HEK293 (cell line): ENCODE results near the gene DDAH1.

Experiments used
- CTCF ChIA-PET: fragments of 350-600 bp; formaldehyde crosslinking; extraction: SDS; loops from one replicate; lab custom pipeline; 2021; ENCODE audit warnings: antibody characterized with exemption; lab: Yijun Ruan, JAX
- POLR2A ChIA-PET: fragments of 300-600 bp; formaldehyde crosslinking; extraction: SDS; loops from one replicate; lab custom pipeline; 2020; ENCODE audit warnings: antibody characterized with exemption, inconsistent platforms; lab: Yijun Ruan, JAX
- H3K27ac ChIP-seq: fragments of 200-500 bp; sonication (Bioruptor generic); 2 replicates; pipeline ENCODE4 v1.5.1; 2014; ENCODE audit warnings: low read depth, low read length, control low read depth, inconsistent platforms; ENCODE audit errors: extremely low read depth
- H3K36me3 ChIP-seq, 2 experiments: fragments of 200-500 bp in 1 of 2; sonication (Bioruptor generic) in 1 of 2; 1 replicate in 1 of 2; 2 replicates in 1 of 2; pipeline ENCODE4 v1.5.1; 2014 to 2017; ENCODE audit warnings: inconsistent platforms in 2 of 2, low read length in 2 of 2; ENCODE audit not compliant: control insufficient read depth in 2 of 2, insufficient read depth in 1 of 2
- H3K4me1 ChIP-seq: fragments of 200-500 bp; sonication (Bioruptor generic); 2 replicates; pipeline ENCODE4 v1.5.1; 2014; ENCODE audit warnings: mild to moderate bottlenecking, low read length, inconsistent platforms; ENCODE audit not compliant: control insufficient read depth, insufficient read depth
- H3K4me3 ChIP-seq: 2 replicates; pipeline ENCODE4 v1.5.1; 2011; ENCODE audit warnings: low read depth, mild to moderate bottlenecking, control low read depth, low read length, moderate library complexity
- H3K9me3 ChIP-seq: fragments of 200-500 bp; sonication (Bioruptor generic); 2 replicates; pipeline ENCODE4 v1.5.1; 2014; ENCODE audit warnings: low read depth, low read length, inconsistent platforms; ENCODE audit not compliant: control insufficient read depth, insufficient read depth
- BCL11A ChIP-seq: fragments of 450-650 bp; formaldehyde crosslinking; IDR thresholded peaks from 2 replicates; pipeline ENCODE4 v1.5.1; 2016; ENCODE audit warnings: low read depth, missing biosample characterization, missing genetic modification characterization
- GLI4 ChIP-seq: fragments of 450-650 bp; formaldehyde crosslinking; IDR thresholded peaks from 2 replicates; pipeline ENCODE4 v1.5.1; 2016; ENCODE audit warnings: missing biosample characterization, missing genetic modification characterization
- OVOL3 ChIP-seq: fragments of 450-650 bp; formaldehyde crosslinking; IDR thresholded peaks from 2 replicates; pipeline ENCODE4 v1.5.1; 2016; ENCODE audit warnings: missing biosample characterization, missing genetic modification characterization
- SALL2 ChIP-seq: fragments of 450-650 bp; formaldehyde crosslinking; IDR thresholded peaks from 2 replicates; pipeline ENCODE4 v1.5.0; 2017; ENCODE audit warnings: missing biosample characterization, mild to moderate bottlenecking, missing genetic modification characterization, borderline replicate concordance
- SP3 ChIP-seq: fragments of 450-650 bp; formaldehyde crosslinking; IDR thresholded peaks from 2 replicates; pipeline ENCODE4 v1.5.1; 2016; ENCODE audit warnings: missing biosample characterization, missing genetic modification characterization
- TRIM28 ChIP-seq: IDR thresholded peaks from 2 replicates; pipeline ENCODE4 v1.6.1; 2011; ENCODE audit warnings: low read length, control low read depth, borderline replicate concordance
- ZNF184 ChIP-seq: fragments of 450-650 bp; IDR thresholded peaks from 2 replicates; pipeline ENCODE4 v1.5.1; 2018; ENCODE audit warnings: missing biosample characterization, mild to moderate bottlenecking, missing genetic modification characterization
- ZNF211 ChIP-seq: fragments of 450-650 bp; formaldehyde crosslinking; IDR thresholded peaks from 2 replicates; pipeline ENCODE4 v1.5.1; 2016; ENCODE audit warnings: low read depth, missing biosample characterization, missing genetic modification characterization
- ZNF335 ChIP-seq: fragments of 450-650 bp; formaldehyde crosslinking; conservative IDR thresholded peaks from 2 replicates; pipeline ENCODE4 v1.5.1; 2016; ENCODE audit warnings: missing biosample characterization, missing genetic modification characterization
- ZNF473 ChIP-seq: fragments of 450-650 bp; formaldehyde crosslinking; IDR thresholded peaks from 2 replicates; pipeline ENCODE4 v1.5.1; 2017; ENCODE audit warnings: missing biosample characterization, missing genetic modification characterization
- ZNF514 ChIP-seq: fragments of 450-650 bp; formaldehyde crosslinking; IDR thresholded peaks from 2 replicates; pipeline ENCODE4 v1.5.1; 2016; ENCODE audit warnings: missing biosample characterization, missing genetic modification characterization
- ZNF596 ChIP-seq: fragments of 450-650 bp; IDR thresholded peaks from 2 replicates; pipeline ENCODE4 v1.5.0; 2018; ENCODE audit warnings: missing biosample characterization, mild to moderate bottlenecking, missing genetic modification characterization, moderate library complexity
- ZNF623 ChIP-seq: fragments of 450-650 bp; formaldehyde crosslinking; IDR thresholded peaks from 2 replicates; pipeline ENCODE4 v1.5.1; 2016; ENCODE audit warnings: missing biosample characterization, missing genetic modification characterization
- ZNF658 ChIP-seq: fragments of 450-650 bp; formaldehyde crosslinking; IDR thresholded peaks from 2 replicates; pipeline ENCODE4; 2016; ENCODE audit warnings: missing biosample characterization, missing genetic modification characterization
- ZNF660 ChIP-seq: fragments of 450-650 bp; IDR thresholded peaks from 2 replicates; pipeline ENCODE4 v1.5.1; 2018; ENCODE audit warnings: missing biosample characterization, mild to moderate bottlenecking, missing genetic modification characterization
- ZNF677 ChIP-seq: fragments of 450-650 bp; IDR thresholded peaks from 2 replicates; pipeline ENCODE4 v1.5.0; 2018; ENCODE audit warnings: missing biosample characterization, mild to moderate bottlenecking, missing genetic modification characterization, moderate library complexity
- ZNF747 ChIP-seq: fragments of 450-650 bp; formaldehyde crosslinking; IDR thresholded peaks from 2 replicates; pipeline ENCODE4 v1.5.1; 2016; ENCODE audit warnings: missing biosample characterization, missing genetic modification characterization
- TF ChIP-seq, protein P1 (sequence below): fragments of 450-650 bp; formaldehyde crosslinking; IDR thresholded peaks from 2 replicates; pipeline ENCODE4 v1.5.1; 2016; ENCODE audit warnings: missing biosample characterization, missing genetic modification characterization, borderline replicate concordance
- TF ChIP-seq, protein P2 (sequence below): fragments of 450-650 bp; IDR thresholded peaks from 2 replicates; pipeline ENCODE4 v1.5.1; 2018; ENCODE audit warnings: missing biosample characterization, mild to moderate bottlenecking, missing genetic modification characterization

DDAH1 gene

DNA sequence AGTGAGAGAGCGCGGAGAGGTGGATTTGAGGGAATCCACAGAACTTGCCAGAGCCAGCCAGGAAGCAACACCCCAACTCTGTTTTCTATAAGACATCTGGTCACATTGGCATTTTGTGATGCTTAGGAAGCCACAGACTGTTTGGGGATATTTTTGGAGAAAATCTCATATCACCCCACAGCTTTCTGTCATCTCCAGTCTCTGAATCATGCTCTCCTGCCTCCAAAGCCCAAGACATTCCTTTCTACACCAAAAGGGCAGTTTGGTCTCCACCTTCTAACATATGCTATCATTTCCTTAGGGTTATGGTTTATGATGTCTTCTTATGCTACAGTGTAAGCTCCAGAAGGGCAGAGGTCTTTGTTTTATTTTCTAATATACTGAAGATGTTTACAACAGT, 174.1 kb downstream of the DDAH1 start:
- Histone ChIP-seq H3K4me3 (no peak overlapping the region), H3K9me3 (no peaks in the 10 kb centered on the region), H3K36me3 (no peaks in the 10 kb centered on the region), H3K27ac (no peak overlapping the region), H3K4me1 (peaks cover 5% of the 10 kb centered on the region; the same call in 1 of the 2 replicates)
- POLR2A ChIA-PET = interaction anchor here (1.7 kb wide), 1 partner anchor 15 kb away, joined by 5 read pairs; the partner anchor contains the start of gene BCL10
- TF ChIP-seq BCL11A (tag by site-specific recombination) (no peak), TRIM28 (no peak), SP3 (tag by site-specific recombination) (no peak), ZNF623 (tag by site-specific recombination) (no peak), ZNF658 (tag by site-specific recombination) (no peak), ZNF747 (tag by site-specific recombination) (no peak), ZNF596 (tag by site-specific recombination) (no peak), SALL2 (tag by site-specific recombination) (no peak), OVOL3 (tag by site-specific recombination) (no peak), ZNF211 (no peak), ZNF514 (tag by site-specific recombination) (no peak), ZNF660 (tag by site-specific recombination) (no peak), ZNF184 (no peak), GLI4 (tag by site-specific recombination) (no peak), ZNF473 (no peak)
- TF ChIP-seq, protein P1, sequence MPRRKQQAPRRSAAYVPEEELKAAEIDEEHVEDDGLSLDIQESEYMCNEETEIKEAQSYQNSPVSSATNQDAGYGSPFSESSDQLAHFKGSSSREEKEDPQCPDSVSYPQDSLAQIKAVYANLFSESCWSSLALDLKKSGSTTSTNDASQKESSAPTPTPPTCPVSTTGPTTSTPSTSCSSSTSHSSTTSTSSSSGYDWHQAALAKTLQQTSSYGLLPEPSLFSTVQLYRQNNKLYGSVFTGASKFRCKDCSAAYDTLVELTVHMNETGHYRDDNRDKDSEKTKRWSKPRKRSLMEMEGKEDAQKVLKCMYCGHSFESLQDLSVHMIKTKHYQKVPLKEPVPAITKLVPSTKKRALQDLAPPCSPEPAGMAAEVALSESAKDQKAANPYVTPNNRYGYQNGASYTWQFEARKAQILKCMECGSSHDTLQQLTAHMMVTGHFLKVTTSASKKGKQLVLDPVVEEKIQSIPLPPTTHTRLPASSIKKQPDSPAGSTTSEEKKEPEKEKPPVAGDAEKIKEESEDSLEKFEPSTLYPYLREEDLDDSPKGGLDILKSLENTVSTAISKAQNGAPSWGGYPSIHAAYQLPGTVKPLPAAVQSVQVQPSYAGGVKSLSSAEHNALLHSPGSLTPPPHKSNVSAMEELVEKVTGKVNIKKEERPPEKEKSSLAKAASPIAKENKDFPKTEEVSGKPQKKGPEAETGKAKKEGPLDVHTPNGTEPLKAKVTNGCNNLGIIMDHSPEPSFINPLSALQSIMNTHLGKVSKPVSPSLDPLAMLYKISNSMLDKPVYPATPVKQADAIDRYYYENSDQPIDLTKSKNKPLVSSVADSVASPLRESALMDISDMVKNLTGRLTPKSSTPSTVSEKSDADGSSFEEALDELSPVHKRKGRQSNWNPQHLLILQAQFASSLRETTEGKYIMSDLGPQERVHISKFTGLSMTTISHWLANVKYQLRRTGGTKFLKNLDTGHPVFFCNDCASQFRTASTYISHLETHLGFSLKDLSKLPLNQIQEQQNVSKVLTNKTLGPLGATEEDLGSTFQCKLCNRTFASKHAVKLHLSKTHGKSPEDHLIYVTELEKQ (tag by site-specific recombination) = no peak
- TF ChIP-seq, protein P2, sequence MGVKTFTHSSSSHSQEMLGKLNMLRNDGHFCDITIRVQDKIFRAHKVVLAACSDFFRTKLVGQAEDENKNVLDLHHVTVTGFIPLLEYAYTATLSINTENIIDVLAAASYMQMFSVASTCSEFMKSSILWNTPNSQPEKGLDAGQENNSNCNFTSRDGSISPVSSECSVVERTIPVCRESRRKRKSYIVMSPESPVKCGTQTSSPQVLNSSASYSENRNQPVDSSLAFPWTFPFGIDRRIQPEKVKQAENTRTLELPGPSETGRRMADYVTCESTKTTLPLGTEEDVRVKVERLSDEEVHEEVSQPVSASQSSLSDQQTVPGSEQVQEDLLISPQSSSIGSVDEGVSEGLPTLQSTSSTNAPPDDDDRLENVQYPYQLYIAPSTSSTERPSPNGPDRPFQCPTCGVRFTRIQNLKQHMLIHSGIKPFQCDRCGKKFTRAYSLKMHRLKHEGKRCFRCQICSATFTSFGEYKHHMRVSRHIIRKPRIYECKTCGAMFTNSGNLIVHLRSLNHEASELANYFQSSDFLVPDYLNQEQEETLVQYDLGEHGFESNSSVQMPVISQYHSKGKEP (tag by site-specific recombination) = no peak
- CTCF ChIA-PET = no interaction called here

DNA sequence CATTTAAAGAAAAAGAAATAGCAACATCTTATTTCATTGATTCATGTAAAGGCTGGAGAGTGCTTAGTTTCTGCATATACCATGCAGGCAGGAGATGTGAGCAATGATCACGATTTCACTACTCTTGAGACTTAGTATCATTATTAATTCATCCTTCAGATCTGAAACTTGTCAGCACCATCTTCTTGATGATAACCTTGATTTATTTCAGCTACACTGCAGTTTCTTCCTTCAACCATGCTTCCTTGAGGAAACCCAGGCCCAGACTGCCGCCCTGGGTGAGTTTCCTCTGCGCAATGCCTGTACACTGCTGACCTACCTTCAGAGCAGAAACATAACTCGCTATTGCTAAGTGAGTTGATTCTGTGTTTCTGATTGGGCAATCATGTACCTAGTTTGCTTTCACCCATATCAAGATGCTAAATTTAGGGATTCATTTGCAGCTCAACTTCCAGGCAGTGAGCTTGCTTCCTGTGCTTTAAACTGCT, 175.1 kb downstream of the DDAH1 start:
- Histone ChIP-seq H3K4me1 (peaks cover 1% of the 10 kb centered on the region; the same call in 1 of the 2 replicates), H3K27ac (no peak overlapping the region), H3K9me3 (no peaks in the 10 kb centered on the region), H3K36me3 (no peaks in the 10 kb centered on the region), H3K4me3 (no peak overlapping the region)
- ChIA-PET POLR2A (interaction anchor here (0.5 to 1.7 kb wide), 2 partner anchors 14 to 329 kb away, joined by 3 to 5 read pairs; partner anchors contain the start of gene BCL10), CTCF (interaction anchor here (0.6 to 1.2 kb wide), 2 partner anchors 9 to 295 kb away, joined by 3 to 4 read pairs; no protein-coding TSS in a partner anchor)
- no peak for TF ChIP-seq ZNF677
- TF ChIP-seq ZNF335 = 0 out of 2 replicates have a peak, but pooled peaks have one; percentile 18
